Posterior vena cava (tissue), 2 donors: ENCODE measurements around the gene CCDC86. TPM values are rescaled to one million over a fixed set of nuclear protein-coding genes. Genes with fewer than 3 reads are reported as not detected.

Source experiments
- DNase-seq: peaks from one replicate; pipeline ENCODE4 v3.0.0-alpha.2; 2020; ENCODE audit warnings: low spot score
- intact Hi-C, 2 donors: fragments of 100-400 bp; cut with DNase I; formaldehyde crosslinking; loops; one replicate each; pipeline versions ENCODE4 v1.14.1 to v1.14.2; 2022 to 2023
- total RNA-seq, 2 donors: library from RNA; stranded (reverse); fragmentation: NEBNext Ultra II Directional; extraction: Animal tissue kit (Norgen Biotek cat#: 25700); gene quantifications; one replicate each; pipeline ENCODE4 v1.2.1, GENCODE V29; 2021
- donor health status: DM: yes; HTN: yes; CAD: no.
- donor health status: DM: yes; HTN: yes; CAD: no.

The CCDC86 gene
- total RNA-seq, 2 donors from 2014 or later: 14.9 to 21.9 TPM

DNA sequence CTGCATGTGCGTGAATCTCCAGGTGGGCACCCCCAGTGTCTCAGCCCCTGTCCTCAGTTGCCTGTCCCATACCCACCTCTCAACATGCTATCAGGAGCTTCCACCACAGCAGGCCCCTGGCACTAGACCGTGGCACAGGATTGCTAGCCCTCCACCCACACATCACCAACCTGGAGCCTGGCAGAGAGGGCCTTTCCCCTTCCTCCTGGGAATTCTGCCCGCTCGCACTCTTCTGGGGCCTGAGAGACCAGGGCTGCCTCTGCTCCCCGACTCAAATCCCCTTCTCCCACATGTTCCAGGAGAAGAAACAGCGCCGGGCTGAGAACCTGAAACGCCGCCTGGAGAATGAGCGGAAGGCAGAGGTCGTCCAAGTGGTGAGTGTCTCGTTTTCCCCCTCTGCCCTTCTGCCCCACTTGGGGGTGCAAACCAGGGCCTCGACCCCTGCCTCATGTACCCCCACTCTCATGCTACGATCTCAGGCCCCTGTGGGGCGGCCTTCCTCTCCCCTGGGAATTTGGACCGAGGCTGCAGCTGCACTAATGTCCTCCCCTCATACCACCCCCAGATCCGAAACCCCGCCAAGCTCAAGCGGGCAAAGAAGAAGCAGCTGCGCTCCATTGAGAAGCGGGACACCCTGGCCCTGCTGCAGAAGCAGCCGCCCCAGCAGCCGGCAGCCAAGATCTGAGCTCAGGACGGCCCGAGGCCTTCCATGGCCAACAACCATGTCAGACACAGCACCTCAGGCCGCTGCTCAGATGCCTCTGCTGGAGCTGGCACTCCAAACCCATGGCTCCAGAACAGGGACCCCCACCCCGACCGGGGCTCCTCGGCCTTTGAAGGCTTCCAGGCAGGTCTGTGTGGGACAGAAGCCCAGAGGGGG lies 8.0 kb downstream of the CCDC86 start:
- intact Hi-C loops: no loop called here
- DNase-seq: no peak

- no peak for DNase-seq
- intact Hi-C loops: no loop called here
These were observed 9.6 kb downstream of the CCDC86 start for GRCh38 chr11:60851327-60852104.

GRCh38 chr11:60852117-60852981 lies 10.4 kb downstream of the CCDC86 start:
- intact Hi-C loops: no loop called here
- no peak for DNase-seq

- intact Hi-C loops: no loop called here
- no peak for DNase-seq
These were observed 11.4 kb downstream of the CCDC86 start for GRCh38 chr11:60852982-60853950.

GRCh38 chr11:60854140-60854846 lies 12.4 kb downstream of the CCDC86 start:
- intact Hi-C loops: no loop called here
- DNase-seq: no peak

- intact Hi-C loops: no loop called here
- DNase-seq: no peak
These were observed 13.2 kb downstream of the CCDC86 start for GRCh38 chr11:60854847-60855725.

DNA sequence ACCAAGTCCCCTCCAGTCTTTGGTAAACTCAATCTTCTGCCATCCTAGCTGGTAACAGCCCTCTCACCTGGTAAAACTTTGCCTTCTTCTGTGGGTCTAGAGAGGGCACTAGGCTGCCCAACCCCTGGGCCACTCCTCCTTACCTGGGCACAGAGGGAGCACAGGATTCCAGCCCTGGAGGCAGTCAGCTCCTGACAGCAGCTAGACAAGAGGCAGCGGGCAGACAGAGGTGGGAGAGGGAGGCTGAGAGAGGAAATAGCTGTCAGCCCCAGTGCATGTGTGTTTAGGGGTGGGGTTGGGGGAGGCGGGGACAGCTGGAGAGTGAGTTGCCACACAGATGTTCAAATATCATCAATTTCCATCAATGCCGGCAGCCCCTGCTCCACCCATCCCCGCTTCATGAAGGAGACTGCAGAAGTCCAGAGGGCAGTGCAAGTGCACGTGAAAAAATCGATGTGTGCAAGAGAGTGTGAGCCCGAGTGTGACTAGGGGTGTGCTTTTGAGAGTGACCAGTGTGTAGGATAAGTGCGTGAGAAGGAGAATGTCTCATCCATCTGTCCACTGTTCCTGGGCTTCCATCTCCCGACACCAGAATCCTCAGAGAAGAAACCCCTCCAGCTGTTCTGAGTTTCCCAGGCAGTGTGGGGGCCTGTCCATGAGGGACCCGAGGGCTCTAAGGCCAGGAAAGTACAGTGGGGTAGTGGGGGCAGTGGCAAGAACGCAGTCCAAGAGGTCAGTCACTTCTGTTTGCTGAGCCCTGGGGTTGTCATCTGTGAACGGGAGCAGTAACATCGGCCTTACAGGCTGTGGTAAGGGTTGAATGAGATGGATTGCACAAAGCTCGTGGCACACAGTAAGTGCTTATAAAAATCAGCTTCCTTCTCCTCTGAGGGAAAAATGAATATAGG lies 14.1 kb downstream of the CCDC86 start, which contains the start of gene PTGDR2:
PTGDR2 (minus strand) TSS at position 225 of the 908 bp plus-strand sequence. CDS start 2,228 bp downstream, outside the sequence.
- intact Hi-C loops: no loop called here
- no peak for DNase-seq

GRCh38 chr11:60857378-60858232 lies 15.7 kb downstream of the CCDC86 start:
- intact Hi-C loops: no loop called here
- peak; percentile 42 for DNase-seq

DNA sequence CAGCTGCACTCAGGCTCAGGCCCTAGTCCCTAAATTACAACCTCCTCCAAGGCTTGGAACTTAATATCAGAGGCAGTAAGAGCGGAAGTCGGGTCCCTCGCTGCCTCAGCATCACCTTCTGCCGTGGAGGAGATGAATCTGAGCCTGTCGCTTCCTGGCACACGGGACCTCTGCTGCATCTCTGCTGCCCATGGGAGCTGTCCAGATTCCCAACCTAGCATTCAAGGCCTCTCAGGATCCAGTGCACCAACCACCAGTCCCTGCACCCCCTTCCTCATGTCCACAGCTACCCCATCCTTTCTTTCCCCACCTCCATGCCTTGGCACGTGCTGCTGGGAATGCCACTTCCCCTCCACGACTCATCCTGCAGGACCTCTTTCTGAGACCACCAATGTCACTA lies 16.3 kb downstream of the CCDC86 start:
- peak; percentile 71 for DNase-seq
- intact Hi-C loops: no loop called here

DNA sequence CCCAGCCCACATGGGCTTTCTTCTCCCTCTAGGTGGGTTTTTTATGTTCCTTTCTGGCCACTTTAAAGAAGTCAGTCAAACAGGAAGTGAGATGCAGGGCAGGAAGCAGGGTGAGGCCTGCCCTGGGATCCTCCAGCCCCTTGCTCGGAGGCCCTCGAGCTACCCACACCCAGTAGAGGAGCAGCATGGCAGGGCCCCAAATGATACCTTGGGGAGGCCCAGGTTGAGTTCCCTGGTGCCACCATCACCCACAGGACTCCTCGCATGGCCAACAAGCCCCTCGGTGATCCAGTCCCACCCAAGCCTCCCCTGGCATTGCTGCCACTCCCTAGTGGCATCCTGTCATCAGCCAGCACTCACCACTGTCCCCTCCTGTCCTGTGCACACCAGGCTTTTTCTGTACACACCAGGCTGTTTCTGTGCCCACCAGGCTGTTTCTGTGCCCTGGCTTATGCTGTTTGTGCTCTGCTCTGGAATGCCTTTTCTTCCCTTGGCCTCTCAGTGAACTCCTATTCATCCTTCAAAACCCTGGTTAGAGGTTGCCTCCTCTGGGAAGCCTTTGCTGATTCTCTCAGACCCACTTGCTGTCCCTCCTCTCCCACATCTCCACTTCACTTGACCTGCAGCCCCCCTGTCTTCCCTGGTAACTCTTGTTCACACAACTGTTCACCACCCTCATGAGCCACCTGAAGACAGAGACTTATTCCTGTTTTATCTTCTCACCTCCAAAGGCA lies 17.0 kb downstream of the CCDC86 start:
- intact Hi-C loops: no loop called here
- DNase-seq: peak; percentile 36

GRCh38 chr11:60859616-60860250 lies 17.8 kb downstream of the CCDC86 start:
- DNase-seq: peak; percentile 28
- intact Hi-C loops: no loop called here

- DNase-seq: peak; percentile 7
- intact Hi-C loops: no loop called here
These were observed 19.0 kb downstream of the CCDC86 start for GRCh38 chr11:60860943-60861342.

DNA sequence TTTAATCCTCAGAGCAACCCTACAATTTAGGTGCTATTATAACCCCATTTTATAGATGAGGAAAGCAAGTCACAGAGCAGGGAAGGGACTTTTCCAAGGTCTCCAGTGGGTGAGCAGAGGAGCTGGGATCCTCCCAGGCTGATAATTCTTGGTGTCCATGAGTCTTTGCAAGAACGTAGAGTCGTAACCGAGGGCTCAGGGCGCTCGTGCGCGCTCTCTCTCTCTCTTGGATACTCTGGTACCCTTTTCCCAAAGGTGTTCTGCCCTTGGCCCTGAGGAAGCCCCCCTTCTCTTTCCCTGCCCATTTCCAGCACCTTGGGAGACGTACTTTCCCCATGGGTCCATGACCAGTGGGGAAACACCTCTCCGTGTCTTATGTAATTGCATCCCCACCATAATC lies 20.3 kb downstream of the CCDC86 start:
- peak; percentile 22 for DNase-seq
- intact Hi-C loops: no loop called here
